Measurements from ENCODE around the gene NMD3. TPM values are rescaled to one million over a fixed set of nuclear protein-coding genes. Genes with fewer than 3 reads are reported as not detected.
A peak's percentile ranks its signal among the peaks of the same experiment; 100 is the strongest.

Gene NMD3
- total RNA-seq, 1 experiment from 2014 or later: 61.7 TPM

- Mint-ChIP-seq H3K4me3 (ENCODE audit: unreplicated experiment) (no peak overlapping the region), H3K36me3 (ENCODE audit: insufficient read depth, unreplicated experiment) (peaks cover 44% of the 10 kb centered on the region), H3K9me3 (ENCODE audit: unreplicated experiment) (no peaks in the 10 kb centered on the region), H3K27me3 (ENCODE audit: insufficient read depth, unreplicated experiment) (no peaks in the 10 kb centered on the region), H3K4me1 (ENCODE audit: low read depth, unreplicated experiment) (peaks cover 15% of the 10 kb centered on the region), H3K27ac (ENCODE audit: unreplicated experiment) (no peak overlapping the region)
- ChIA-PET CTCF (interaction anchor here (0.6 to 0.7 kb wide), 2 partner anchors 34 to 101 kb away, joined by 3 to 4 read pairs; no protein-coding TSS in a partner anchor), POLR2A (interaction anchor here (0.7 kb wide), 1 partner anchor 11 kb away, joined by 4 read pairs; no protein-coding TSS in a partner anchor)
- DNase-seq: no peak
- H3K4me1 ChIP-seq: peaks cover 21% of the 10 kb centered on the region
- H3K27me3 ChIP-seq (replicated peaks; ENCODE audit: control insufficient read depth, insufficient read depth, low read length): no peaks in the 10 kb centered on the region
- no peaks in the 10 kb centered on the region for H3K9me3 ChIP-seq
- BruUV-seq (replicated peaks): no TSS peak
- intact Hi-C loops (cut with micrococcal nuclease; ENCODE audit: unreplicated experiment): loop anchor here (2.0 kb wide), 1 partner anchor 171 kb away; no protein-coding TSS in a partner anchor
- TF ChIP-seq, protein P1, sequence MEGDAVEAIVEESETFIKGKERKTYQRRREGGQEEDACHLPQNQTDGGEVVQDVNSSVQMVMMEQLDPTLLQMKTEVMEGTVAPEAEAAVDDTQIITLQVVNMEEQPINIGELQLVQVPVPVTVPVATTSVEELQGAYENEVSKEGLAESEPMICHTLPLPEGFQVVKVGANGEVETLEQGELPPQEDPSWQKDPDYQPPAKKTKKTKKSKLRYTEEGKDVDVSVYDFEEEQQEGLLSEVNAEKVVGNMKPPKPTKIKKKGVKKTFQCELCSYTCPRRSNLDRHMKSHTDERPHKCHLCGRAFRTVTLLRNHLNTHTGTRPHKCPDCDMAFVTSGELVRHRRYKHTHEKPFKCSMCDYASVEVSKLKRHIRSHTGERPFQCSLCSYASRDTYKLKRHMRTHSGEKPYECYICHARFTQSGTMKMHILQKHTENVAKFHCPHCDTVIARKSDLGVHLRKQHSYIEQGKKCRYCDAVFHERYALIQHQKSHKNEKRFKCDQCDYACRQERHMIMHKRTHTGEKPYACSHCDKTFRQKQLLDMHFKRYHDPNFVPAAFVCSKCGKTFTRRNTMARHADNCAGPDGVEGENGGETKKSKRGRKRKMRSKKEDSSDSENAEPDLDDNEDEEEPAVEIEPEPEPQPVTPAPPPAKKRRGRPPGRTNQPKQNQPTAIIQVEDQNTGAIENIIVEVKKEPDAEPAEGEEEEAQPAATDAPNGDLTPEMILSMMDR (IDR thresholded peaks at IDR 0.05; ENCODE audit: insufficient read depth in 1 of 2, low read depth in 1 of 2, low read length in 1 of 2, severe bottlenecking in 1 of 2, unreplicated experiment in 1 of 2): no peak
- no peaks in the 10 kb centered on the region; the same call in none of the 2 replicates for H3K36me3 ChIP-seq (ENCODE audit: control insufficient read depth, insufficient read depth, low read length)
- no peak overlapping the region for H3K4me3 ChIP-seq (ENCODE audit: low read depth, low read length)
Observed at GRCh38 chr3:161271646-161272045, 50.5 kb downstream of the NMD3 start.

- BruUV-seq (replicated peaks): no TSS peak
- Mint-ChIP-seq H3K27me3 (ENCODE audit: insufficient read depth, unreplicated experiment) (no peaks in the 10 kb centered on the region), H3K4me3 (ENCODE audit: unreplicated experiment) (no peak overlapping the region), H3K27ac (ENCODE audit: unreplicated experiment) (no peak overlapping the region), H3K36me3 (ENCODE audit: insufficient read depth, unreplicated experiment) (peaks cover 51% of the 10 kb centered on the region), H3K9me3 (ENCODE audit: unreplicated experiment) (no peaks in the 10 kb centered on the region), H3K4me1 (ENCODE audit: low read depth, unreplicated experiment) (peaks cover 13% of the 10 kb centered on the region)
- H3K36me3 ChIP-seq (ENCODE audit: control insufficient read depth, insufficient read depth, low read length): no peaks in the 10 kb centered on the region; the same call in none of the 2 replicates
- no peak overlapping the region for H3K4me3 ChIP-seq (ENCODE audit: low read depth, low read length)
- CTCF ChIA-PET: no interaction called here
- DNase-seq: no peak
- H3K4me1 ChIP-seq: peaks cover 21% of the 10 kb centered on the region
- intact Hi-C loops (cut with micrococcal nuclease; ENCODE audit: unreplicated experiment): loop anchor here (2.0 kb wide), 1 partner anchor 172 kb away; no protein-coding TSS in a partner anchor
- no peaks in the 10 kb centered on the region for H3K27me3 ChIP-seq (replicated peaks; ENCODE audit: control insufficient read depth, insufficient read depth, low read length)
- peaks cover 5% of the 10 kb centered on the region for H3K9me3 ChIP-seq
- TF ChIP-seq, protein P1 (IDR thresholded peaks at IDR 0.05; ENCODE audit: insufficient read depth in 1 of 2, low read depth in 1 of 2, low read length in 1 of 2, severe bottlenecking in 1 of 2, unreplicated experiment in 1 of 2): no peak
- POLR2A ChIA-PET: interaction anchor here (0.7 kb wide), 1 partner anchor 12 kb away, joined by 4 read pairs; no protein-coding TSS in a partner anchor
Observed at GRCh38 chr3:161272524-161272923, 51.4 kb downstream of the NMD3 start.

DNA sequence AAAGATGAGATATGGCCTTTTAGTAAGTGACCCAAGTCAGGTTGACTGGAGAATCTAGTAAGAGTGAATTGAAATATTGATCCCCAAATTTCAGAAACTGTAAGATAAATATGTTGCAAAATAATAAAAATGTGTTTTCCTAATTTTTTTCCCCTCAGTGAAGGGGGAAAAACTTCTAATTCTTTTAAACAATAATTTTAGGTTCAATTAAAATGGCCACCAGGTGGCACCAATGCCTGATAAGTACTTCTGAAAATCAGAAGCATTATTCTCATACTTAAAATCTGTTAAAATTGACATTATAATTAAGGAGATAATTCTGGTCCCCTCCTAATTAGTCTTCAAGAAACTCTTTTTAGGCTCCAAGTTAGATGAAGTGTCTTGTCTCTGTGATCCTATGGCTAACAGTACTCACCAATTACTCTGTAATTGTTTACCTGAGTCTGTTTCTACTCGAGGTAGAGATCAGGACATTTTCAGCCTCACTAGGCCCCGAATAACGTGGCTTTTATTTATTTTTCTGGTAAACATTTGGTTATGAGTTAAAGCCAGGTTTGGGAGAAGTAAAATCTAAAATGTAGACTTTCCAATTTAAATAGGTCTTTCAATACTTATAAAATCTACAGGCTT is 52.6 kb downstream of the NMD3 start:
- POLR2A ChIA-PET: no interaction called here
- no peak overlapping the region for H3K4me3 Mint-ChIP-seq (ENCODE audit: unreplicated experiment)
- Histone ChIP-seq H3K27me3 (replicated peaks; ENCODE audit: control insufficient read depth, insufficient read depth, low read length) (no peaks in the 10 kb centered on the region), H3K36me3 (ENCODE audit: control insufficient read depth, insufficient read depth, low read length) (no peaks in the 10 kb centered on the region; the same call in none of the 2 replicates), H3K9me3 (peaks cover 9% of the 10 kb centered on the region), H3K4me1 (peaks cover 10% of the 10 kb centered on the region), H3K4me3 (ENCODE audit: low read depth, low read length) (no peak overlapping the region)
- peaks cover 50% of the 10 kb centered on the region for H3K36me3 Mint-ChIP-seq (ENCODE audit: insufficient read depth, unreplicated experiment)
- intact Hi-C loops (cut with micrococcal nuclease; ENCODE audit: unreplicated experiment): loop anchor here (1.0 to 2.0 kb wide), 3 partner anchors 136 to 173 kb away; no protein-coding TSS in a partner anchor
- BruUV-seq (replicated peaks): no TSS peak
- H3K27ac Mint-ChIP-seq (ENCODE audit: unreplicated experiment): no peak overlapping the region
- no peaks in the 10 kb centered on the region for H3K9me3 Mint-ChIP-seq (ENCODE audit: unreplicated experiment)
- CTCF ChIA-PET: no interaction called here
- peaks cover 4% of the 10 kb centered on the region for H3K4me1 Mint-ChIP-seq (ENCODE audit: low read depth, unreplicated experiment)
- DNase-seq: peak in 1 of 2 experiments; percentile 26
- no peaks in the 10 kb centered on the region for H3K27me3 Mint-ChIP-seq (ENCODE audit: insufficient read depth, unreplicated experiment)
- TF ChIP-seq, protein P1 (IDR thresholded peaks at IDR 0.05; ENCODE audit: insufficient read depth in 1 of 2, low read depth in 1 of 2, low read length in 1 of 2, severe bottlenecking in 1 of 2, unreplicated experiment in 1 of 2): peak; percentile 17 to 62

Data from Caco-2 (cell line).